T-helper 9 cell (primary cell): Measurements from ENCODE around the gene FCGR1A.
"Not testable (repeated sequence)": the region's sequence is repeated elsewhere in the genome, so short reads cannot be mapped to it uniquely, and the experiment has no call there.

ENCODE experiments used
- DNase-seq: peaks from one replicate; pipeline ENCODE4 v3.0.0-alpha.2; 2020
- total RNA-seq, 2 donors: gene quantifications; one replicate each; lab custom pipeline; 2026; lab: John Stamatoyannopoulos, UW

FCGR1A gene
- 0 reads per million in 2 donors for total RNA-seq

DNA sequence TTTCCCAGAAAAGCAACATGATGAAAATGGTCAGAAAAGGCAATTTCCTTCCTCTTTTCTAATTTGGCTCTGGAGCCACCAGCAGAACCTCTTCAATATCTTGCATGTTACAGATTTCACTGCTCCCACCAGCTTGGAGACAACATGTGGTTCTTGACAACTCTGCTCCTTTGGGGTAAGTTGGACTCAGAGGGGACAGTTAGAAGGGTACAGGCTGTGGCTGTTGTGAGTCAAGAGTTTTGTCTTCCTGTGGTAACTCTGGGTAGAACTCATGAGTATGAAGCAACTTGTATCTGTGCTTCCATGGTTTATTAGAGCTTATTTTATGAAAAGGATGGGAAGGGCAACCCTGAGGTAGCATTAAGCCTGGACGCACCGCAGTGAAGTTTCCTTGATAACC lies at the start of gene FCGR1A:
TSS of gene FCGR1A (plus strand) at position 95 of the 400 bp plus-strand sequence. CDS start at position 145, 50 bp downstream.
- DNase-seq = not testable (repeated sequence)

- not testable (repeated sequence) for DNase-seq
These were observed 49.7 kb upstream of the FCGR1A start for GRCh38 chr1:149732781-149733180.

DNA sequence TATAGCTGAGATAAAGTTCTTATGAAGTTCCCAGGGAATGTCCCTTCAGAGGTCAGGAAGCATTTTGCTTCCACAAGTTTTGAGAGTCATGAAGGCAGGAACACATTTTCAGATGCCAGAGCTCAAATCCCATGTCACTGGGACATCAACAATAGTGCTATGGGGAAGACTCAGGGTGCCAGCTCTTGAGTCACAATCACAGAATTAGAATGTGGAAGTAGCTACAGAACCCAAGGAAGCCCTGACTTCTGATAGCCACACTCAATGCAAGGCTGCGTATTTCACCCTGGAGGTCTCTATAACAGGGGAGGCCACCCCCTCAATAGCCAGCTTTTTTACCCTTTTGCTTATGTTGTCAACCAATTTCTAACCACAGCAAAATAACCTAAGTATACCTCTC lies 47.8 kb upstream of the FCGR1A start:
- not testable (repeated sequence) for DNase-seq

DNA sequence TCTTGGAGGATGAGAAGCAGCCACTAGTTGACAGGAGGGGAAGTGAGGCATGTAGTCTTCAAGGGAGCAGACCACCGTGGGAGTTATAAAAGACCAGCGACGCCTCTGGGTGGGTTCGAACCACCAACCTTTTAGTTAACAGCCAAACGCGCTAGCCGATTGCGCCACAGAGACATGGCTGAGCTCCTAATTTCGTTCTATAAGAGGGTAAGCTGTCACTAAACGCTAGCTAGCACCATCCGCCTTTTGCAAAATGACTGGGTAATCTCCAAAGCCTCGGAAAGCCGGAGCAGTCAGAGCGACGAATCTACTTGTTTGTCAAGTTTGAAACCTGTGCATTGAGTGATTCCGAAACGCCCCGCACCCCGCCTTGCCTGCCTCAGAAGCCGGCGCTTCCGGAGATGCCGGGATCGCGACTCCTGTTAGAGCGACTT lies 42.3 kb upstream of the FCGR1A start:
- DNase-seq = peak; percentile 2

- not testable (repeated sequence) for DNase-seq
These were observed 41.8 kb upstream of the FCGR1A start for GRCh38 chr1:149740590-149741230.

GRCh38 chr1:149741914-149742313 lies 40.6 kb upstream of the FCGR1A start:
- not testable (repeated sequence) for DNase-seq

DNA sequence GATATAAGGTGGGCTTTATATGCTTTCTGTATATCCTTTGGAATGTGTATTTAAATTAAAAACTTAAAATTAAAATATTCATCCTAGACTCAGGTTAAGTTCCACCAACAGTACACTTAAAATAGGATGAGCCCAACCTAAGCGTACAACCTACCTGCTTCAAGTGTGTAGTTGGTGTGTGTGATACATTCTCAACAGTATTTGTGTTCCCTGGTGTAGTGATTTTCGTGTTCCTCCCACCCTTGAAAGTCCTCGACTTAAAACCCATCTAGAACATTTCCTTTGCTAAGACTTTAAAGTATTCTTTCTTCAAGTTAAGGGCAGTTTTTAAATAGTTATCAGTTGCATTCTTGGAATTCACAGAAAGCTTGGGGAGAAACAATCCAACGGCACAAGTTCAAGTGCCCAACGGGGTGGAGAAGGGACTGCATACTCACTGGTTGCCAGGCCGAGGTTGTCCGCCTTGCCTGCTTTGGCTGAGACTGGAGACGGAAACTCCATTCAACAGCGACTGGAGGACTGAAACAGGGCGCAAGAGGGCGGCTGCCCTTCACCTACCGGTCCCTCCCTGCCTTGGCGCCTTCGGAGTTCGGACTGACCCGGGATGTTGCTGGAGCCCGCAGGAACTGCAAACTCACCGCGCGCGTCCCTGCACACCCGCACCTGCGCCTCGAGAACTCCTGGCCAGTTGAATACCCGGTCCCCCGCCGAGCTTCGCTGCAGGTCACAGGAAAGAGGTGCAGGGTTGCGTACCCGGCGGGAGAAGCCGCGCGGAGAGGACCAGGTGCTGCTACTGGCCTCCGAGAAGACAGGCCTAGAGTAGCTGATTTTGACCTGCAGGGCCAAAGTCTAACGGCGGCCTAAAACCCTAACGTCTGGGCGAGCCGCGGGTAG lies 35.8 kb upstream of the FCGR1A start:
- DNase-seq = not testable (repeated sequence)

GRCh38 chr1:149747359-149748143 lies 34.9 kb upstream of the FCGR1A start:
- not testable (repeated sequence) for DNase-seq

DNA sequence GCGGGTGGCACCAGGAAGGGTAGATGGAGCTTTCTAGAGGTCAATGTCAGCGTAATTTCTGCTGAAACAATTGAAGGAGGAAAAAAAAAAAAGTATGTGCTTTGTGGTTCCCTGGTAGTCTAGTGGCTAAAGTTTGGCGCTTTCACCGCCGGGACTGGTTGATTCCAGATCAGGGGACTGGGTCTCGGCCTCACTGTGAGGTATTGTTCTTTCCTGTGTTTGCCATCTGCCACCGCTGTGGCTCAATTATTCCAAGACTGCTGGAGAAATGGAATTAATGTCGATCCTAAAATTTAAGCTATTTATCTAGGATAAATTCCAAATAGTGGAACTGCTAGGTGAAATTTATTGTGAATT lies 34.4 kb upstream of the FCGR1A start:
- not testable (repeated sequence) for DNase-seq

- not testable (repeated sequence) for DNase-seq
These were observed 31.9 kb upstream of the FCGR1A start for GRCh38 chr1:149750562-149750961.

DNA sequence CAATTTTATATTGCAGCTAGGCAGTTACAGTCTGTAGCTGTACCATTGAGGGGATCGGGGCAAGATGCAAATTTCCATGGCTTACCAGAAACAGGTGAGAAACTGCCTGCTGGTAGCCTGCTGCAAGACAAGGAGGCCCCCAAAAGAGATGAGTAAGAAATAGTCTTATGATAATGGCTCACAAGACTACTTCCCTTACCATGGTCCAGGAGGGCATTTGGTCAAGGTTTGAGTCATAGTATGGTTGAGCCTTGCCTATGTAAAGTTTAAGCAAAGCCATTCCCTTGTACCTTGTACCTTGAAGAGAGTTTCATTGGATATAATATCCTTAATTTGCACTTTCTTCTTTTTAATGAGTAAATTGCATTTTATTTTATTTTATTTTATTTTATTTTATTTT lies 30.3 kb upstream of the FCGR1A start:
- DNase-seq = not testable (repeated sequence)

DNA sequence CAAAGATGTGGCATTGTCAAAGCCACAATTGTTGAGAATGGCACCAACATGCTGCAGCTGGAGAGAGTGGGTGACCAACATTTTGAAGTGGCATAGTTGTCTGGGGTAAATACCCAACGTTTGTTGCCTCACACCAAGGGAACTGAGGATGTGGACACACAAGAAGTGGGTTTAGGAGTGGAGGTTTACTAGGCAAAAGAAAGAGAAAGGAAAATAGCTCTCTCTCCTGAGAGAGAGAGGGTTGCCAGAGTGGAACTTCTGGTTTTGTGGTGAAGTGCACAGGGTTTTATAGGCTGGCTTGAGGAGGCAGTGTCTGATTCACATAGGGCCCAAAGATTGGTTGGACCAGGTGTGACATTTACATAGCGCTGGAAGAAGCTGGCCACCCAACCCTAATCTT lies 29.0 kb upstream of the FCGR1A start:
- DNase-seq = not testable (repeated sequence)

- DNase-seq = not testable (repeated sequence)
These were observed 27.2 kb upstream of the FCGR1A start for GRCh38 chr1:149755294-149755693.

DNA sequence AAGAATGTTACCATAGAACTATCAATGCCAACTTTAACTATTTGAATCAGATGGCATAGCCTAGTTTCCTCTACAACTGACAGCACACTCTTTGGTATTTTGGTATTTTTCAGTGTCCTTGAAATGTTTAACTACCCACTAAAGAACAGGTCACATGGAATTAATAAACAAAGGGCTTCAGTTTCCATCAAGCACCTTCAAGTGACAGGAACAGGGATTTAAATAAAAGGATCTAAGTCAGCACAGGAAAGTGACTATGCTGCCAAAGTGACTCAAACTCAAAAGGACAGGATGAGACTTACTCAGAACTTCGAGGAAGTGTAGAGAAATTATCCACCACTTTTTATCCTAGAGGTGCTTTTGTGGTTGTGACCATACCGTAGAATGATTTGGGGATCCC lies 20.2 kb upstream of the FCGR1A start:
- not testable (repeated sequence) for DNase-seq

DNA sequence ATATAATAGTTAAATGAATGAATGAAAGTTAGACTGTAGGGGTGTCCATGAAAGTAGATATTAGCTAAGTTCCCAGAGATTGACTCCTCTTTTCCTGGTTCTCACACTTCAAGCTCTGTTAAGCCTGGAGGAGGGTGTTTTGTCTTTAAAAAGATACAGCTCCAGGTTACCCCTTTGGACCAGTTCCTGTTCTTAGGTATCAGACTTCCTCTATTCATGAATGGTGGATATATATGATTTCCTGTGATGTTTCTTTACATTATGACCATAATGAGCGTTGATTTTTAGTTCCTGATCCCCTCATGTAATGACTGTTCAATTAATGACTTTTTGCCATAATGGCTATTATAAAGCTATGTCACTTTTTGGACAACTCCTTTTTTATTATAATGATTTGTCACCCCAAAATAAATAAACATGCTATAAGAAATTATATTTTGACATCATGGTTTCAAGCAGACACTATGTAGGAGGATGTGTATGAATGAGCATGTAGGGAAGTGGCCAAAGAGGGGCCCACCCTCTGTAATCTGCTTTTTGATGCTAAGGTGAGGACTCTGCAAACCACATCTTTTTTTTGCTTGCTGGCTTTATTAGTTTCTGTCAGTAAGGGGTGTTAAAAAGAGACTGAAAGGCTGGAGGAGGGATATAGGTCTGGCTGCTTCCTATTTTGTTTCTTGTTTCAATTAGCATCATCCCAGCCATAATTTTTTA lies 18.2 kb upstream of the FCGR1A start:
- not testable (repeated sequence) for DNase-seq

- not testable (repeated sequence) for DNase-seq
These were observed 16.3 kb upstream of the FCGR1A start for GRCh38 chr1:149766241-149766640.

DNA sequence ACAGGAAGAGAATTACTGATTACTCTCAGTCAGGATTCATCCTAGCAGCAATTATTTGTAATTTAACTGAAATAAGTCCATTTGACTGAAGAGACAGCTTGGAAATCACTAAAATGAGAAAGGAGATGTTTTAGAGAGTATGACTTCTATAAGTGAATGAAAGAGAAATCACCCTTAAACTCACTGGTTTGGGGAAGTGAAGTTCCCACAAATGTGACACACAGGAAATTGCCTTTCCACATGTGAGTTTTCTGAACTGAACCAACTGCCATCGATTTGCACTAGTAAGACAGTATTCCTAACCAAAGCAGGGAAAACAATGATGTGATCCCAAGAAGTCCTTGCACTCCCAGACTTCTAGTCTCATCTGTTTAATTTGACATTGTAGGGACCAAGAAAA lies 13.3 kb upstream of the FCGR1A start:
- DNase-seq = not testable (repeated sequence)

DNA sequence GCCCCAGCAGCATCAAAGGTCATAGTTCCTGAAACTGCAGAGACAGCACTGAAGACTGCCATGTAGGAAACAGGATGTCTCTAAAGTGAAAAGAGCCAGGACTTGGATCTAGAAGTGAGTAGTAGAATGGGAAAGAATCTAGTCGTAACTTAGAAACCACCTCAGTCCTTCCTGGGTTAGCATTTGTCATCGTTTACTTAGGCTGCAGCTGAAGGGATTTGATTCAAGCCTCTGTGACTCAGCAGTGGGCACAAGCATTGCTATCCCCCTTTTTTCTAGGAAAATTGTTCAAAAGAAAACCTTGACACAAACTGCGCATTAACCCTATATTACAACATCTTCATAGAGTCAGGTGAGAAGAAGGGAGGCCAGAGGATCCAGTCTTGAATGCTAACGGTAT lies 11.8 kb upstream of the FCGR1A start:
- DNase-seq = not testable (repeated sequence)

DNA sequence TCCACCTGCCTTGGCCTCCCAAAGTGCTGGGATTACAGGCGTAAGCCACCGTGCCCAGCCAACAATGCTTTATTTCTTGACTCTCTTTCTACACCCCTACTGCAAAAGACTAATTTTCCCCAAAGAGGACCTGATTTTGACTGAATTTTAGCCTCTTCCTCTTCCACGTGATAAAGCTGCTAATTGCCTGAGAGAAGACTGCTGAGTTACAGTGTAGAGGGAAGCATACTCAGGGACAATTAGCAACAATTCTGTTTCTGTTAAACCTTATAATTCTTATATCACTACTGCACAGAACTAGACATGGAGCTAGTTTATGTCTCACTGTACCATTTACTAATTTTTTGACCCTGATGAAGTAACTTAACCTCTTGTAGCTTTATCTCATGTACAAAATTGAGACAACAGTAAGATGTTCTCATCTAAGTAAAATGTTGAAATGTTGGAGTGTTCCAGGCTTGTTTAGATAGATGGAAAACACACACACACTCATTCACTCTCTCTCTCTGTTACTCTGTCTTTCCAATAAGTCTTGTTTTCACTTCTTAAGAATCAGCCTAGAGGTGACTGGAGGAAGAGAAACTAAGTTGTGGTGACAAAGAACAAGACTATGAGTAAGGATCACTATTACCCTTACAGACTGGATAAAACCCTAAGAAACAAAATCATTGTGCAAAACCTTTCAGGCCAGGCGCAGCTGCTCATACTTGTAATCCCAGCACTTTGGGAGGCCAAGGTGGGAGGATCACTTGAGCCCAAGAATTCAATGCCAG lies 10.7 kb upstream of the FCGR1A start:
- not testable (repeated sequence) for DNase-seq

DNA sequence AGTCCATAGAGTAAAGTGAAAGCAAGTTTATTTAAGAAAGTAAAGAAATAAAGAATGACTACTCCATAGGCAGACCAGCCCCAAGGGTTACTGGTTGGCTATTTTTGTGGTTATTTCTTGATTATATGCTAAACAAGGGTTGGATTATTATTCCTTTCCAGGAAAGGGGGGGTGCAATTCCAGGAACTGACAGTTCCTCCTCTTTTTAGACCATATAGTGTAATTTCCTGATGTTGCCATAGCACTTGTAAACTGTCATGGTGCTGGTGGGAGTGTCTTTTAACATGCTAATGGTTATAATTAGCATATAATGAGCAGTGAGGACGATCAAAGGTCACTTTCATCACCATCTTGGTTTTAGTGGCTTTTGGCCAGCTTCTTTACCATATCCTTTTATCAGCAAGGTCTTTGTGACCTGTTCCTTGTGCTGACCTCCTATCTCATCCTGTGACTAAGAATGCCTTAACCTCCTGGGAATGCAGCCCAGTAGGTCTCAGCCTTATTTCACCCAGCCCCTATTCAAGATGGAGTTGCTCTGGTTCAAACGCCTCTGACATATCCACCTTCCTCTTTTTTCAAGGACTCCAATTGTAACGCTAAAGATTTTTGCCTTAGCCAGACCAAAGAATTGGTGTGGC lies 6.9 kb upstream of the FCGR1A start:
- not testable (repeated sequence) for DNase-seq

- DNase-seq = not testable (repeated sequence)
These were observed 5.4 kb upstream of the FCGR1A start for GRCh38 chr1:149777084-149777483.
